ENCODE measurements around the gene AVPI1. TPM values are rescaled to one million over a fixed set of nuclear protein-coding genes. Genes with fewer than 3 reads are reported as not detected.

Gene AVPI1
- total RNA-seq, 1 donor = 101 TPM

GRCh38 chr10:97714401-97715258 is 27.6 kb upstream of the AVPI1 start:
- peaks cover 36% of the 10 kb centered on the region for H3K4me1 ChIP-seq (ENCODE audit: insufficient read depth, low read length)
- peak overlapping the region; percentile 85 for H3K4me3 ChIP-seq (ENCODE audit: insufficient read depth, low read length)
- peak; percentile 99 for DNase-seq (ENCODE audit: insufficient read length, low spot score, missing footprints)
- H3K27me3 ChIP-seq (ENCODE audit: insufficient read depth, low read length) = no peaks in the 10 kb centered on the region
- H2AFZ ChIP-seq (ENCODE audit: low read length) = peak overlapping the region; percentile 17
- H3K36me3 ChIP-seq (ENCODE audit: insufficient read depth, low read length) = peaks cover 32% of the 10 kb centered on the region
- H3K79me2 ChIP-seq (ENCODE audit: insufficient read depth, low read length) = peaks cover 53% of the 10 kb centered on the region
- H3K27ac ChIP-seq (ENCODE audit: low read depth, low read length) = peak overlapping the region; percentile 67
- H4K20me1 ChIP-seq (ENCODE audit: insufficient read depth, low read length) = peaks cover 34% of the 10 kb centered on the region
- TF ChIP-seq, protein P1, sequence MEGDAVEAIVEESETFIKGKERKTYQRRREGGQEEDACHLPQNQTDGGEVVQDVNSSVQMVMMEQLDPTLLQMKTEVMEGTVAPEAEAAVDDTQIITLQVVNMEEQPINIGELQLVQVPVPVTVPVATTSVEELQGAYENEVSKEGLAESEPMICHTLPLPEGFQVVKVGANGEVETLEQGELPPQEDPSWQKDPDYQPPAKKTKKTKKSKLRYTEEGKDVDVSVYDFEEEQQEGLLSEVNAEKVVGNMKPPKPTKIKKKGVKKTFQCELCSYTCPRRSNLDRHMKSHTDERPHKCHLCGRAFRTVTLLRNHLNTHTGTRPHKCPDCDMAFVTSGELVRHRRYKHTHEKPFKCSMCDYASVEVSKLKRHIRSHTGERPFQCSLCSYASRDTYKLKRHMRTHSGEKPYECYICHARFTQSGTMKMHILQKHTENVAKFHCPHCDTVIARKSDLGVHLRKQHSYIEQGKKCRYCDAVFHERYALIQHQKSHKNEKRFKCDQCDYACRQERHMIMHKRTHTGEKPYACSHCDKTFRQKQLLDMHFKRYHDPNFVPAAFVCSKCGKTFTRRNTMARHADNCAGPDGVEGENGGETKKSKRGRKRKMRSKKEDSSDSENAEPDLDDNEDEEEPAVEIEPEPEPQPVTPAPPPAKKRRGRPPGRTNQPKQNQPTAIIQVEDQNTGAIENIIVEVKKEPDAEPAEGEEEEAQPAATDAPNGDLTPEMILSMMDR (IDR thresholded peaks at IDR 0.05; ENCODE audit: extremely low read depth, low read depth, low read length) = no peak
- no peaks in the 10 kb centered on the region for H3K9me3 ChIP-seq (ENCODE audit: low read depth, low read length)
- H3K4me2 ChIP-seq (ENCODE audit: insufficient read depth, low read length) = peak overlapping the region; percentile 92

GRCh38 chr10:97713826-97714400 is 26.9 kb upstream of the AVPI1 start:
- H4K20me1 ChIP-seq (ENCODE audit: insufficient read depth, low read length) = peaks cover 34% of the 10 kb centered on the region
- H3K4me3 ChIP-seq (ENCODE audit: insufficient read depth, low read length) = peak overlapping the region; percentile 85
- peaks cover 29% of the 10 kb centered on the region for H3K36me3 ChIP-seq (ENCODE audit: insufficient read depth, low read length)
- TF ChIP-seq, protein P1 (IDR thresholded peaks at IDR 0.05; ENCODE audit: extremely low read depth, low read depth, low read length) = no peak
- no peaks in the 10 kb centered on the region for H3K9me3 ChIP-seq (ENCODE audit: low read depth, low read length)
- DNase-seq (ENCODE audit: insufficient read length, low spot score, missing footprints) = peak; percentile 97
- peak overlapping the region; percentile 67 for H3K27ac ChIP-seq (ENCODE audit: low read depth, low read length)
- H3K4me2 ChIP-seq (ENCODE audit: insufficient read depth, low read length) = peak overlapping the region; percentile 92
- H2AFZ ChIP-seq (ENCODE audit: low read length) = peak overlapping the region; percentile 78
- H3K27me3 ChIP-seq (ENCODE audit: insufficient read depth, low read length) = no peaks in the 10 kb centered on the region
- peaks cover 43% of the 10 kb centered on the region for H3K4me1 ChIP-seq (ENCODE audit: insufficient read depth, low read length)
- peaks cover 51% of the 10 kb centered on the region for H3K79me2 ChIP-seq (ENCODE audit: insufficient read depth, low read length)

- Histone ChIP-seq H3K36me3 (ENCODE audit: insufficient read depth, low read length) (peaks cover 24% of the 10 kb centered on the region), H2AFZ (ENCODE audit: low read length) (peak within 1 kb of the TSS; percentile 78), H3K4me1 (ENCODE audit: insufficient read depth, low read length) (peaks cover 43% of the 10 kb centered on the region), H3K4me2 (ENCODE audit: insufficient read depth, low read length) (peak within 1 kb of the TSS; percentile 92), H3K9me3 (ENCODE audit: low read depth, low read length) (no peaks in the 10 kb centered on the region), H3K4me3 (ENCODE audit: insufficient read depth, low read length) (peak within 1 kb of the TSS; percentile 85), H3K79me2 (ENCODE audit: insufficient read depth, low read length) (peaks cover 45% of the 10 kb centered on the region), H4K20me1 (ENCODE audit: insufficient read depth, low read length) (peaks cover 31% of the 10 kb centered on the region), H3K27ac (ENCODE audit: low read depth, low read length) (peak within 1 kb of the TSS; percentile 67), H3K27me3 (ENCODE audit: insufficient read depth, low read length) (no peaks in the 10 kb centered on the region)
- TF ChIP-seq, protein P1 (IDR thresholded peaks at IDR 0.05; ENCODE audit: extremely low read depth, low read depth, low read length) = no peak
- peak; percentile 98 for DNase-seq (ENCODE audit: insufficient read length, low spot score, missing footprints)
Observed at GRCh38 chr10:97713339-97713825, 26.3 kb upstream of the AVPI1 start, which contains the start of gene MARVELD1. MARVELD1 (plus strand) TSS chr10:97713730; CDS start chr10:97713877, 147 bp downstream.

Measured in osteoblast (primary cell).